VCaP (cell line): Measurements from ENCODE around the gene CTCFL.

Source experiments
- H3K27ac ChIP-seq: fragments of 450-650 bp; 2 replicates; pipeline ENCODE4 v1.5.1; 2017
- CTCF ChIP-seq: fragments of 450-650 bp; conservative IDR thresholded peaks from 2 replicates; pipeline ENCODE4 v1.5.1; 2017; ENCODE audit warnings: mild to moderate bottlenecking, moderate library complexity

The CTCFL gene

DNA sequence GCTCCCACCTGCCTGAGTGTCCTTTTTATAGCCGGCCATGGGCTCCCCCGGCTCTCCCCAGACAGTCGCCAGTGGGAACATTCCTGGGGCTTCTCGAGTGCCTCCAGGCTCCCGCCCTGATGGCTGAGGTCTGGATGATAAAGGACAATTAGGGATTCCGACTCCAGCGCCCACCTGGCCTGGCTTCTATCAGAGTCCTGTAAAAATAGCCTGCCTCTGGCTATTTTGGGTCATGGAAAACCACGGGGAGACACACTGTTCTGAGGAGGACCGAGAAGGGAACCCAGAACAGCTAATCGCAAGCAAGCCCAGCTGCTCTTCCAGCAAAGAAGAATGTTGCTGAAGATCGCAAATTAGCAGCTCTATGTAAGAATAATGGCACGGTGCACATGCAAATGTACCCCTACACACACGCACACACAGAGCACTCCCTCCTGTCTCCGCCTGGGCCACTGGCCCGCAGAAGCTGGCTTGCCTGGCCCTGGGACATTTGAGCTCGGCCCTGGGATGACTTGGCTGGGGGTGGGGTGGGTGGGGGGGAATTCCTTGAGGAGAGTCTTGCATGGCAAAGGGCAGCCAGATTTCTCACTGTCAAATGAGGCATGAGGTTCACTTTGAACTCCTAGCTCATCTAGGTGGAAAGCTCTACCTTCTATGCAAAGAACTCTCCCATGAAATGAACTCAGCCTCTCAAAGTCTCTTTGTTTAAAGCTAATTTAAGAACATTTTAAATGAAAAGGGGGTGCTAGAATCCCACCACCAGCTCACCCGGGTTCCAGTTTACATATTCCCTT is 55.3 kb downstream of the CTCFL start:
- H3K27ac ChIP-seq = no peak overlapping the region
- no peak for TF ChIP-seq CTCF

- no peak for TF ChIP-seq CTCF
- no peak overlapping the region for H3K27ac ChIP-seq
Measured at GRCh38 chr20:57468523-57469417, 56.2 kb downstream of the CTCFL start.

DNA sequence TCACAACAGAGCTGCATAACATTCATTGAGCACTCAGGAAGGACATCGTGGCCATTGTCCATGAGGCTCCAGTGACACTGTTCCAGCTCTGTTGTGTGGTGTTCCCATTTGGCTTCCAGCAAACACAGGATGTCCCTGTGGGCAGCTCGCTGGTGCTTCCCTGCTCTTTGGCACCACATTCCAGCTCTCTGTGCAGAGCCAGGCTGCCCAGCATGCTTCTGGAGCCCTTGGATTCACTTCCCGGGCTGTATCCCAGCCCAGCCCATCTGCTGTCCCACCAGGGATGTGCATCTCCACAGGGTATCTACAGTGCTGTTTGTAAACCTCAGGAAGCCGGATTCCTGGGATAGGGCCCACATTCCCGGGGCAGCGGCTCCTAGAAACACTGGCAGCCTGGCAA is 57.2 kb downstream of the CTCFL start:
- H3K27ac ChIP-seq = no peak overlapping the region
- no peak for TF ChIP-seq CTCF

DNA sequence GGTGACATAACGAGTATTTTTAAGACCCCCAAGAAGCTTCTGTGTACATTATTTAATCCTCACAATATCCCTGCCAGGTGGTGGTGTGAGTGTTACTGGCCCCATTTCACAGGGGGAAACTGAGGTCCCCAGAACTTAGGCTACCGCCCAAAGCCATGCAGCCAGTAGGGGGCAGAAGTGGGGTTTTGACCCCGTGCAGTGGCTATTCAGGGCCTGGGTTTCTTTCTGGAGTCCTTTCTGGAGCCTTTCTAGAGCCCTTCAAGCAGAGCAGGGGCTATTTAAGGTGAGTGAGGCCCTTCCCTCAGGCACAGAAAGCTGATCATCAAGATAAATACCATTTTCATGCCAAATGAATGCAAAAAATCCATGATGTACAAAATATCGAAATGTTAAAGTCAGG is 59.0 kb downstream of the CTCFL start:
- TF ChIP-seq CTCF = no peak
- no peak overlapping the region for H3K27ac ChIP-seq

GRCh38 chr20:57465486-57465885 is 59.5 kb downstream of the CTCFL start:
- no peak overlapping the region for H3K27ac ChIP-seq
- TF ChIP-seq CTCF = no peak

- no peak overlapping the region for H3K27ac ChIP-seq
- no peak for TF ChIP-seq CTCF
Measured at GRCh38 chr20:57464642-57465211, 60.2 kb downstream of the CTCFL start.

- no peak overlapping the region for H3K27ac ChIP-seq
- no peak for TF ChIP-seq CTCF
Measured at GRCh38 chr20:57462781-57463180, 62.2 kb downstream of the CTCFL start.
